Head of caudate nucleus (tissue), 42 donors: Measurements from ENCODE around the gene CX3CL1.
A peak's percentile ranks its signal among the peaks of the same experiment; 100 is the strongest.

ENCODE experiments used
- DNase-seq, 42 donors: peaks; one replicate each; pipeline versions ENCODE4 v3.0.0 to v3.0.0-alpha.2; 2020 to 2021; ENCODE audit warnings: mixed read lengths in 7 of 42
- intact Hi-C: fragments of 100-400 bp; cut with DNase I; formaldehyde crosslinking; loops from one replicate; pipeline ENCODE4 v1.15.0; 2022

The CX3CL1 gene

GRCh38 chr16:57423152-57423551 is 50.9 kb downstream of the CX3CL1 start:
- intact Hi-C loops = no loop called here

GRCh38 chr16:57424583-57424982 is 52.3 kb downstream of the CX3CL1 start:
- intact Hi-C loops = no loop called here
- peak in 1 of 42 donors; percentile 26 for DNase-seq

More at GRCh38 chr16:57423152-57423551, 50.9 kb downstream of the CX3CL1 start:
- peak in 1 of 42 donors; percentile 26 for DNase-seq

GRCh38 chr16:57426356-57426755 is 54.1 kb downstream of the CX3CL1 start:
- DNase-seq = no peak
- intact Hi-C loops = no loop called here

GRCh38 chr16:57427307-57427706 is 55.0 kb downstream of the CX3CL1 start:
- no peak for DNase-seq
- intact Hi-C loops = no loop called here

GRCh38 chr16:57427824-57428223 is 55.5 kb downstream of the CX3CL1 start:
- DNase-seq = no peak
- intact Hi-C loops = no loop called here

- no peak for DNase-seq
- intact Hi-C loops = no loop called here
Observed at GRCh38 chr16:57430955-57431354, 58.7 kb downstream of the CX3CL1 start.

- DNase-seq = no peak
- intact Hi-C loops = no loop called here
Observed at GRCh38 chr16:57432505-57432904, 60.2 kb downstream of the CX3CL1 start.

GRCh38 chr16:57432989-57433388 is 60.7 kb downstream of the CX3CL1 start:
- intact Hi-C loops = no loop called here
- no peak for DNase-seq

GRCh38 chr16:57434003-57434402 is 61.7 kb downstream of the CX3CL1 start:
- intact Hi-C loops = no loop called here

More at GRCh38 chr16:57434003-57434402, 61.7 kb downstream of the CX3CL1 start:
- DNase-seq = no peak
